ENCODE measurements around the gene OR2B6.

OR2B6 gene

GRCh38 chr6:27972750-27973149, 15.7 kb downstream of the OR2B6 start:
- no peak overlapping the region for H3K27ac ChIP-seq
- TF ChIP-seq ZFX (IDR thresholded peaks at IDR 0.05; ENCODE audit: borderline replicate concordance) (no peak), CTCF (IDR thresholded peaks at IDR 0.05) (no peak)

- no peak for TF ChIP-seq ZFX (IDR thresholded peaks at IDR 0.05; ENCODE audit: borderline replicate concordance)
- TF ChIP-seq CTCF (IDR thresholded peaks at IDR 0.05) = no peak
- no peak overlapping the region for H3K27ac ChIP-seq
These were observed 20.3 kb downstream of the OR2B6 start for GRCh38 chr6:27977387-27977786.

GRCh38 chr6:27978705-27979104, 21.7 kb downstream of the OR2B6 start:
- TF ChIP-seq CTCF (IDR thresholded peaks at IDR 0.05) (no peak), ZFX (IDR thresholded peaks at IDR 0.05; ENCODE audit: borderline replicate concordance) (no peak)
- H3K27ac ChIP-seq = no peak overlapping the region

GRCh38 chr6:27980111-27980510, 23.1 kb downstream of the OR2B6 start:
- TF ChIP-seq ZFX (IDR thresholded peaks at IDR 0.05; ENCODE audit: borderline replicate concordance) = no peak
- no peak for TF ChIP-seq CTCF (IDR thresholded peaks at IDR 0.05)
- no peak overlapping the region for H3K27ac ChIP-seq

- no peak for TF ChIP-seq CTCF (IDR thresholded peaks at IDR 0.05)
- no peak overlapping the region for H3K27ac ChIP-seq
These were observed 30.1 kb downstream of the OR2B6 start for GRCh38 chr6:27986928-27987725.

GRCh38 chr6:27994616-27995015, 37.6 kb downstream of the OR2B6 start:
- no peak overlapping the region for H3K27ac ChIP-seq
- TF ChIP-seq ZFX (IDR thresholded peaks at IDR 0.05; ENCODE audit: borderline replicate concordance) (no peak), CTCF (IDR thresholded peaks at IDR 0.05) (no peak)

GRCh38 chr6:28000351-28001045, 43.5 kb downstream of the OR2B6 start:
- H3K27ac ChIP-seq = no peak overlapping the region
- no peak for TF ChIP-seq CTCF (IDR thresholded peaks at IDR 0.05)
- no peak for TF ChIP-seq ZFX (IDR thresholded peaks at IDR 0.05; ENCODE audit: borderline replicate concordance)
